GM21825 (cell line): ENCODE data around the gene RTN4R.
"Not testable (repeated sequence)": the region's sequence is repeated elsewhere in the genome, so short reads cannot be mapped to it uniquely, and the experiment has no call there.

Experiments used
- ATAC-seq: cut with Tn5 transposase; IDR thresholded peaks from one replicate; pipeline ENCODE4 v1.9.1; 2021; ENCODE audit warnings: mild to moderate bottlenecking, moderate library complexity; ENCODE audit not compliant: unreplicated experiment

RTN4R gene

GRCh38 chr22:20289182-20290044, 21.3 kb upstream of the RTN4R start:
- not testable (repeated sequence) for ATAC-seq

- not testable (repeated sequence) for ATAC-seq
Observed at GRCh38 chr22:20286784-20287423, 18.8 kb upstream of the RTN4R start.

GRCh38 chr22:20286312-20286660, 18.2 kb upstream of the RTN4R start:
- not testable (repeated sequence) for ATAC-seq

GRCh38 chr22:20285473-20286311, 17.6 kb upstream of the RTN4R start:
- ATAC-seq: peak; percentile 59

GRCh38 chr22:20284471-20285086, 16.5 kb upstream of the RTN4R start:
- no peak for ATAC-seq

- ATAC-seq: no peak
Observed at GRCh38 chr22:20283674-20284066, 15.6 kb upstream of the RTN4R start.

GRCh38 chr22:20282901-20283673, 15.0 kb upstream of the RTN4R start:
- no peak for ATAC-seq

GRCh38 chr22:20281891-20282290, 13.8 kb upstream of the RTN4R start:
- no peak for ATAC-seq

GRCh38 chr22:20281473-20281872, 13.4 kb upstream of the RTN4R start:
- not testable (repeated sequence) for ATAC-seq

GRCh38 chr22:20280866-20281265, 12.7 kb upstream of the RTN4R start:
- no peak for ATAC-seq

GRCh38 chr22:20280163-20280562, 12.0 kb upstream of the RTN4R start:
- ATAC-seq: not testable (repeated sequence)

- ATAC-seq: no peak
Observed at GRCh38 chr22:20279662-20280134, 11.6 kb upstream of the RTN4R start.

GRCh38 chr22:20278726-20279490, 10.8 kb upstream of the RTN4R start:
- ATAC-seq: not testable (repeated sequence)

- not testable (repeated sequence) for ATAC-seq
Observed at GRCh38 chr22:20277936-20278635, 10.0 kb upstream of the RTN4R start.

GRCh38 chr22:20276468-20276867, 8.3 kb upstream of the RTN4R start:
- no peak for ATAC-seq

- ATAC-seq: no peak
Observed at GRCh38 chr22:20275836-20276235, 7.7 kb upstream of the RTN4R start.

GRCh38 chr22:20275325-20275724, 7.2 kb upstream of the RTN4R start:
- ATAC-seq: not testable (repeated sequence)

- ATAC-seq: not testable (repeated sequence)
Observed at GRCh38 chr22:20274374-20274773, 6.3 kb upstream of the RTN4R start.

GRCh38 chr22:20273758-20274181, 5.7 kb upstream of the RTN4R start:
- no peak for ATAC-seq
